NCI-H2196 (cell line): Measurements from ENCODE around the gene INPP4B.

Source experiments
- DNase-seq: peaks from one replicate; lab custom pipeline; 2025; ENCODE audit not compliant: unreplicated experiment; lab: John Stamatoyannopoulos, UW

Gene INPP4B

DNA sequence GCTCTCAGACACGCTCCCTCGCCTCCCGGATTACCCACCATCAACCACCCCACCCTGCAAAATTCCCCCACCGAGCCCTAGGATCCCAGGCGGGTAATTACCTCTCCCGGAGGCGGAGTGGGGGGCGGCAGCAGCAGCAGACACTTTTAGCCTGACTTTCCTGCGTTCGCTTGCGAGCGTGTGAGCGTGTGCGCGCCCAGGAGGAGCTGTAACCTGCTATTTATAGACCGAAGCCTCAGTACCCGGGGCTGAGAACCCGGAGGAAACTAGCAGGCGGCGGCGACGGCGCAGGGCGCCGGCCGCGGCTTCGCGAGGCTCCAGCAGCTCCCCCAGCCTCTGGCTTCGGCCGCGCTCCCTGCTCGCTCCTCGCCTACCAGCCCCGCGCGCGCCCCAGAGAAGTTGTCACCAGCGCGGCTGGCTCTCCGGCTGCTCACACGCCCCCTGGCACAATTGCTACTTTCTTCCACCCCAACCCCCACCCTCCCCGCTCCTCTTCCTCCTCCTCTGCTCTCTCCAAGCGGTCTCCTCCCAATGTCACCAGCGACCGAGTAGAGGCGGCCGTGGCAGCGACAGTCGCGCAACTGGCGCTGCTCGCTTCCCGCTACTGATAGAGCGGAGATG is at the start of gene INPP4B:
Gene INPP4B, minus strand, starts transcription at position 194 of the 621 bp plus-strand sequence.
- DNase-seq, result no peak

DNA sequence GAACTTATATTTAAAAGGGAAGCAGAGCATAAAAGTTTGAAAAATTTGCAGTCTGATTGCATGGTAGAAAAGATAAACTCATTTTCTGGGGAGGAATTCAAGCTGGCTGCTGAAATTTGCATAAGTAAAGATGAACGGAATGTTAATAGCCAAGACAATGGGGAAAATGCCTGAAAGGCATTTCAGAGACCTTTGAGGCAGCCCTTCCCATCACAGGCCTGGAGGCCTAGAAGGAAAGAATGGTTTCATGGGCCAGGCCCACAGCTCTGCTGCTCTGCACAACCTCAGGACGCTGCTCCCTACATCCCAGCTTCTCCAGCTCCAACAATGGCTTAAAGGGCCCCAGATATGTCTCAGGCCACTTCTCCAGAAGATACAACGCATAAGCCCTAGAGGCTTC is 46.9 kb upstream of the INPP4B start:
- DNase-seq, result no peak

DNA sequence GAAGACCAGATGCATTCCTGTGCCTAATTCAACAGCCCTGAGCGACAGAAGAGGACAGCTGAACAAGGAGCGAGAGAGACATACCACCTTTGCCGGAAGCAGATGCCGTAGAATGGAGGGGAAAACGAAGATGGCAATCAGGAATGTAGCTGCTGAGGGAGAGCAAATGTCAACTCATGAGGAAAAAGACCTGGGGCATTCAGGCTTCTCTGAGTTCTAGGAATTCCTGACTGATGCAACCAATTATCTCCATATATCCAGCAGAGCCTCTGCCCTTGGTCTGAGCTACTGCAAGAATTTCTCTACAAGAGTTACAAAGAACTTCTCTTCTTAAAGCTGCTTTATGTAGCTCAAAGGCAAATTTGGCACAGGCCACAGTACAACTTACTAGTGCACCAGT is 40.5 kb upstream of the INPP4B start:
- DNase-seq, result no peak

DNA sequence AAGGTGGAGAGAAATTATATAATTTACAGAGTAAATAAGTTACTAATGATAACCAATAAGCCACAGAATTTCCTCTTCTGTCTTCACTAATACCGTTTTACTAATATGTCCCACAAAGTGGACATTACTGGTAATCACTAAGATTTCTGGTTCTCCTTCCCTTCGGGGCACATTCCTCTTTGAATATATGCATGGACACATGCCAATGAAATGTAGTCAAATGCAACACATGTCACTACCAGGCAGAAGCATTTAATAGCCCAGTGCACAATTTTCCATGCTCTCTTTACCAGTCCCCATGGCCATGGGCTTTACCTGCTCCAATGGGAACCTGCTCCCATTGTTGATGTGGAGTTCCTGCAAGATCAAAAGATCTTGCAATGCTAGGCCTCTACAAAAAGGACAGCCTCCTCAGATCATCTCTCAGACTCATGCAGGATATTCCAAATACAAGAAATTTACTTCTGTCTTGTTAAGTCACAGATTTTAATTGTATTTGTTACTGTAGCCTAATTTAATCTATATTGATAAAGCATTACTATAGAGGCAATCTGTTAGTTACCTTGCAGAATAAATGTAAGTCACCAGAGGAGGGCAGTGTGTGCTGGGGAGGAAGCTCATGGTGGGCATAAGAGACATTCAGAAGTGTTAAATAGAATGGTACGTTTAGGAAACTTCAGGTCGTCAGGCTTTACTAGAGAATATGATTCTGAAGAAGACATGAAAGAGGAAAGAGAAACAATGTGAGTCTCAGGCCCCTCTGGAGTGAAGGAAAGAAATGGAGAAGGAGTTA is 37.1 kb upstream of the INPP4B start:
- no peak for DNase-seq

DNA sequence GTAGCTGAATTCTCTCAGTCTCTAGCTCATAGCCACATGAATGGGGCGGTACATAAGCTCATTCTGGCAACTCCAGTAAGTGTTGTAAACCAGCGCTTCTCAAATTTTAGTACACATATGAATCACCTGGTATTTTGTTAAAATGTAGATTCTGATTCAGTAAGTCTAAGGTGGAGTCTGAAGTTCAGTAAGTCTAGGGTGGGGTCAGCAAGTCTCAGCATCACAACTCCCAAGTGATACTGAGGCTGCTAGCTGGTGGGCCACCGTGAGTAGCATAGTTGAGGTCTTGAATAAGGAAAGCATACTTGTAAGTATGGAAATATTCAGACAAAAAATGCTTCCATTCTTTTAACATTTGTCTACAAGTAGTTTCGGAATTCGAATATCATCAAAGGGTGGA is 36.1 kb upstream of the INPP4B start:
- no peak for DNase-seq

DNA sequence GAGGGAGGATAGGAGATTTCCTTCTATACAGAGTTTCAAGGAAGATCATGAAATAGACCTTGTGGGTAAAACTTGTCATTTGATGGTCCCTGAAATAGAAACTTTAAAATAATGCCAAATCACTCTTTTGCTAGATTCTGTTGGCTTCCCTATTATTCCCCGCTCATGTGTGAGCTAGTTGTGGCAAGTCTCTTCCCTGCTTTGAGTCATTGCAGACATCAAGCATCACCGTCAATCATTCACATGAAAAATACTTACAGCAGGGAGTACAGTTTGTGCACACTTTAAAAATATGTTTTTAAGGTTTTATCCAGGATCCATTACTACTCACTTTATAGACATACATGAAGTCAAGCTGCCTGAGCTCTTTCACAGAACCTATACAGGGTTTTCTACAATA is 35.2 kb upstream of the INPP4B start:
- no peak for DNase-seq

DNA sequence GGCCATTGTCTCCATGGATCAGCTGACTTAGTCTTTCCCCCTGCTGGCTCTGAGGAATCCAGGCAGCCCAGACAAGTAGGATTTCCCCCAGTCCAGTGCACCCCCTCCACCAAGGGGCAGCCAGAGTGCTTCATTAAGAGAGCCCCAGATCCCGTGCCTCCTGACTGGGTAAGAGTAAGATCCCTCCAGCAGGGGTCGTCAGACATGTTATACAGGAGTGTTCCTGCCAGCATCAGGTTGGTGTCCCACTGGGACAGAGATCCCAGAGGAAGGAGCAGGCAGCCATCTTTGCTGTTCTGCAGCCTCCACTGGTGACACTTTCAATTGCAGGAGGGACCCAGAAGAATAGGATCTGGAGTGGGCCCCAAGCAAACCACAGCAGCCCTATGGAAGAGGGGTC is 29.0 kb upstream of the INPP4B start:
- no peak for DNase-seq

DNA sequence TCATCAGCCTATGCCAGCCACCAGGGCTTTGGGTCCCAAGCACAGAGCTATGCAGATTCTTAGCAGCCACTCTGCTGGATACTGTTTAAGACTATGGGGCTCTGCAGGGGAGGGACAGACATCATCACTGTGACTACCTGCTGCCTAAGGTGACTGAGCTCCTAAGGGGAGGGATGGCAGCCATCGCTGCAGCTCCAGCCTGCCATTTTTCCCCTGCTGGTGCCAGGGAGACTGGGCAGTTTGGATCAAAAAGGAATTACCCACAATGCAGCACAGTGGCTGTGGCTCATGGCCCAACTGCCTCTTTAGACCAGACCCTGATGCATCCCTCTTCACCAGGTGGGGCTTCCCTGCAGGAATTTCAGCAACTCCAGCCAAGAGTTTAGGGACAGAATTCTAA is 28.6 kb upstream of the INPP4B start:
- DNase-seq, result no peak

DNA sequence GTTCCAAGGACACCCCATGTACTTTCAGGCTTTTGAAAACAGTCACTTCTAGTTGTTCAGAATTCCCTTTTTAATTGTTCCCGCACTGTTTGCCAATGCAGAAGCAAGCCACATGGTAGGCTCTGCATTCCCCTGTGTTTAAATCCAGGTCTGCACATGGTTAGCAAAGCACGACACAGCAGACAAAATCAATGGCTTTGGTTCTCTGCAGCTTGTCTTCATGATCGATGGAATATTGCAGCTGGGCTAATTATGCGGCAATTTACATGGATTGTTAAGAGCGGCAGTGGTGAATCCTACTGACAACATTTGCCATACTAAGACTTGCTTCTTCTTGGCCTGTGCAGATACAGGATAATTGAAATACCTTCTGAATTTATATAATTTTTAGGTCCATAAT is 20.6 kb upstream of the INPP4B start:
- DNase-seq, result no peak

DNA sequence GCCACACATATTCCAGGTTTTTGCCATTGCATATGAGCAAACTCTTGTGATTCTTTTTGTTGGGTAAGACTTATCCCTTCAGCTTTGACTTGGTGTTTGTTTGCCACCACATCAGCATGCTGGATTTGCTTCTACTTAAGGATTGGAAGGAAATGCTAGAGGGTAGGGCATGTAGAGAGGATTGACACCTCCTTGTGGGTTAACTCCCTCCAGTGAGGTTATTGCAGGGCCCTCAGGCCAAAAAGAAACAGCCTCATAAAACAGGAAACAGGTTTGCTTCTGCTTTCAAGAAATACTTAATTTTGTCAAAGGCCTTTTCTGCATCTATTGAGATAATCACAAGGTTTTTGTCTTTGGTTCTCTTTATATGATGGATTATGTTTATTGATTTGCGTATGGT is 15.2 kb upstream of the INPP4B start:
- DNase-seq, result no peak

DNA sequence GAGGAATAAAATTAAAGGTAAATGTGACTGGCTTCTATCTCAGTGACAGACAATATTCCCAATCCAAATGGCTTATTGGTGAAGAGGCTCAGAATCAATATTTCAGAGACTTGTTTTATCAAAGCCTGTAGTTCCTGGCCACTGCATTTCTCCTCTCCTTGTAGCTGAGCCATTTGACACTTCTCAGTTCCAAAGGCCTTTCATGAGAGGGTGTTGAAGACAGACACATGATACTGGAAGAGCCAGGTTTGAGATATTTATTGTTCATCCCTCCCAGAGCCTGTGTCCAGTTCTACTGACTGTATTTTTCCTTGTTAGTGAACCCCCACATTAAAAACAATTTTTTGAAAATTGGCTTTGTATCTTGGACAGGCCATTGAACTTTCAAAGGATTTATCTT is 12.9 kb upstream of the INPP4B start:
- no peak for DNase-seq

DNA sequence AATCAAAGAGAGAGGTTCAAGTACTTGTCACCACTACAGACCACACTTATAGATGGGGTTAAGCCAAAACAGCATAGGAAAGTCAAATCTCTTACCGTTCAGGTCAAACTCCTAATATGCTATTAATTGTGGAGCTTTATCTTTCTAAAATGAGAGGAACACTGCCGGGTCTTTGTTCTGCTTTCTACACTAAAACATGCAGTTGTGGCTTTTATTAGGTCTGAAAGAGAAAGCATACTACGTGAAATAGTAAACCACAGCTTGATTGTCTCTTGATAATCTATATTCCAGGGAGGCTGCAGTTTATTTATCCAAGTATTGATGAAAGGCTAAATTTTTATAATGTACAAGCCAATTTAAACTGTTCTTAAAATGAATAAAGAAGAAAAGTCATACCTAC is 12.3 kb upstream of the INPP4B start:
- no peak for DNase-seq

DNA sequence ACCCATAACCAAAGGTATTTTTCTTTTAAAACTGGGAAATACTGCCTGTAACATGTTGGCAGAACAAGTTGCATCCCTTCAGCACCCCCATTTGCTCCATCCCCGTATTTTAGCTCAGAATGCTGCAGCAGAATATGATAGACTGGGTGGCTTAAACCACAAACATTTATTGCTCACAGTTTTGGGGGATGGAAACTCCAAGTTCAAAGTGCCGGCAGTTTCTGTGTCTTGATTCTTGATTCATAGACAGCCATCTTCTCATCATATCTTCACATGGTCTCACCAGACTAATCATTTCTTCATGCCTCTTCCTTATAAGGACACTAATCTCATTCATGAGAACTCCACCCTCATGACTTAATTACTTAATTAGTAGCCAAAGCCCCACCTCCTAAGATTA is 10.5 kb upstream of the INPP4B start:
- DNase-seq, result no peak

DNA sequence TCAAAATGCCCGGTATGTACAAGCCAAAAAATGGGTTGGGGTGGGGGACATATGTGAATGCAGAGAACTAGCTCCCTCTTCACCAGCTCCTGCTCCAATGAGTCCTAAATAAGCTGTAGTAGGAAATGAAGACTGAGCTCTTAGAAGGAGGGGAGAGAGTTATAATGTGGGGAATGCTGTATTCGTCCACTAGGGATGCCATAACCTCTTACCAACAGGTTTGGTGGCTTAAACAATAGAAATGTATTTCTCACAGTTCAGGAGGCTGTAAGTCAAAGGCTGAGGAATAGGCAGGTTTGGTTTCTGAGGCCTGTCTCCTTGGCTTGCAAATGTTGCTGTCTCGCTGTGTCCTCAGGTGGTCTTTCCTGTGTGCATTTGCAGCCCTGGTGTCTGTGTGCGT is 4.4 kb upstream of the INPP4B start:
- no peak for DNase-seq

DNA sequence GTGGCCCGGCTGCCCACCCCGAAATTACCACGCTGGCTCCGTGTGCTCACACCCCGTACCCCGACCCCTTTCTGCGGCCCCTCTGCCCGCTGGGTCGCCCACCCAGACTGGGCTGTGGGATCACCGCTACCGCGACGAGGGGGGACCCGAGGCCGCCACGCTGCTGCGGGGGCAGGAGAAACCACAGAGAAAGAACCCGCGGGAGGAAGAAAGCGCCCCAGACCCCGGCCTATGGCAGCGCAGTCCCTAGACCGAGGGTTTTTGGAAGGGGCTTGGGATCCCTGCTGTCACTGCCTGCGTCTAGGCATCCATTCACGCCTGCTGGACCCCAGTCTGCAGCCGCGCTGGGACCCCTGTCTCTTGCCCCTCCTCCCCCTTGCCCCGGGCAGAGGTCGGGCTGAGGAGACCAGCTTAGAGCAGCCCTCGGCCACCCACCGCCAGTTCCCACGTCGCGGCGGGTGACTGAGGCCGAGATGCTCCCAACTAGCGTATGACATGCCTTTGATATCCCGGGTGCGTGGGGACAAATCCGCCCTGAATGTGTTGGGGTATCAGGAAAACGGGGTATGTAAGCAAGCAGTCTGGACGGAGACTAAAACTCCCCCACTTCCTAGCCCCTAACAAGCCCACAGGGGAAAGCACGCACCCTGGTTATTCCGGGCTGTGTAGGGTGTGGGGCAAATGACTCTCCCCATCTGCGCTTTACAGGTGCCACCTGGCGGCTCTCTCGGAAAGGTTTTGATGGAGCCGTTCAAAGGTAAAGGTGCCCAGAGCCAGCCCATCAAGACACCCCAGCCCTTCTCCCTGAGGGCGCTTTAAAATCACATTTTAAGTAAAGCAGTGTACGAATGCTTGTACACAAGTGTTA is 862 bp upstream of the INPP4B start:
- peak; percentile 25 for DNase-seq

DNA sequence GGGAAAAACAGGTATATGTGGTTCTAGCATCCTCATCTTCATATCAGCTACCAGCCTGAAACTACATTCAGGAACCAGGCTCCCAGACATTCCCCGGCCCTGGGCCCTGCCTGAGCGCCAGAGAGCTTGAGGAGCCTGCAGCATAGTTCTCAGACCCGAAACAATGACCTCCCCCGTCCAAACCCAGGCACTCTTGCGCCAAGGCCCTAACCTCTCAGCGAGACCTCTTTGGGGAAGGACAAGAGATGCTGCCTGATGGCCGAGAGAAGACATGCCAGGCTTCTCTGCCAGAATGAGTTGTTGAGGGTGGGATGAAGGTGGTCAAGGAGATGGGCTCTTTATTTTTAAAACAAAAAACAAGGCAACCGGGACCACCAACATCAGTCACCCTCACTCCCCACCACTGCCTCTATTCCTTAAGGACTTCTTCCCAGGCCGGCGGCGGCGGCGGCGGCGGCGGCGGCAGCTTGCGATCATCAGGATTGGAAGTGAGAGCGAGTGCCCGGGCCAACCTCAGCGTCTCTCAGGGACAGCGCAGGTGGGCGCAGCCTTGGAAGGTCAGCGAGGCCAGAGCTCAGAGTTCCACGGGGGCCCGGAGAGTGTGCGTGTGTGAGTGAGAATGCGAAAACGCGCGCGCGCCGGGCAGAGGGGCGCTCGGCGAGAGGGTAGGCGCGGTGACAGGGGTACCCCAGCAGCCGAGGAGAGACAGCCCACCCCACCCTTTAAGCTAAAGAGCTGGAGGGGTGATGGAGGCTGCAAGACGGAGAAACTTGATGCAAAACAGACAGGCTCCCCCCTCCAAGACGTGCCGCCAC is 601 bp downstream of the INPP4B start:
- DNase-seq, result no peak

DNA sequence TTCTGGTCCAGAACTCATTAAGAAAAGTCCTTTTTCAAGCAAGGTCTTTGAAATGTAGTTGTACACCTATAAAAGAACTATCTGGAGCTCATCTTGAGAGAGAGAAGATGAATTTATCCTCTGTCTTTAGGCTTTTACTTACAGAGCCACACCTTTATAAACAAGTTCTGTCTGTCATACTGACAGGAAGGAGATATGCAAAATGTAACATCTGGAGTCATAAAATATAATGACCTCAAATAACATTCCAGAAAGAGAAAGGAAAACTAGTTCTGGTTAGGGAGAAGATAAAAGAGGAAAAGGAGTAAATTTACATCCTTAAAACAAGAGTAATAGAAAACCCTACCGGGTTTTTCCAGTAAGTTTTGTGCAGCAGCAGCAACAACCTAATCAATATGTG is 1.3 kb downstream of the INPP4B start:
- DNase-seq, result no peak

DNA sequence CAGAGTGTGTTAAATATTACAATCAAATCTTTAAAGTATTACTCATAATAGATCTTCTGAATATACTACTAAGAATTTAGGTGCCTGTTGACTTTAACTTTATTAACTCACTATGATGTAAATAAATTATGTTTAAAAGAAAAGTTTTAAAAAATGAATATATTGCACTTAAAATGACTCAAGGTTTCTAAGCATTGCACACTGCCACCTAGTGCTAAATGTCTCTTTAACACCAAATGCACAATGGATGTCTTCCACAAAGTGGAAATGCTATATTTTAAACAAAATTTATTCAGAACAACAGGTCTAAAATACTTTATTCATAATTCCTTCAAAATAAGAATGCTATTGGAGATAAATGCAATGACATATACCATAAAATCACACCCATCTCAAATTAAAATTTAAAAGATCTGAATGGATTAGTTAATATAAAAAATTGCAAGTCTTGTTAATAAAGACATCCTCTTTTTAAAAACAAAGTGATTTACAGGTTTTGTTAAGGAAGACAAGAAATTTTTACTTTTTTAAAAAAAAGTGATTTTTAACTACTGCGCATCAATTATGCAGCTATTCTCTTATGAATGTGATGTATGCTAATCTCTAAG is 5.5 kb downstream of the INPP4B start:
- DNase-seq, result no peak

DNA sequence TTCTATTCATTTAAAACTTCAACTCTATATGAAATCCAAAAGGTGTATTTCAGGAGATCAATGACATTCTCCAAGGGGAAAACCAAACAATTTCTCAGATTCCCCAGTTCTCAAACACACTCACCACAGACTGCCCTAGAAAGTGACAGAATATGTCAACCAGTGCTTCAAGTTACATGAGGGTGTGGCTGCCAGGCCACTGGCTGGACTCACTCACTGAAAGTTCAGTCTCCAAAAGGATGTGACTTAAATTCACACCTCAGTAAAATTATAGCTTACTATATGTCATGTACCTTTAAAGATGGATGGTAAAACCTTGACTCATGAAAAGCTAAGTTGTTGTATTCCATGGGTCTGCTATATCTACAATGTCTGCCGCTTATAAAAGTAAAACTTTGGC is 7.3 kb downstream of the INPP4B start:
- DNase-seq, result no peak

DNA sequence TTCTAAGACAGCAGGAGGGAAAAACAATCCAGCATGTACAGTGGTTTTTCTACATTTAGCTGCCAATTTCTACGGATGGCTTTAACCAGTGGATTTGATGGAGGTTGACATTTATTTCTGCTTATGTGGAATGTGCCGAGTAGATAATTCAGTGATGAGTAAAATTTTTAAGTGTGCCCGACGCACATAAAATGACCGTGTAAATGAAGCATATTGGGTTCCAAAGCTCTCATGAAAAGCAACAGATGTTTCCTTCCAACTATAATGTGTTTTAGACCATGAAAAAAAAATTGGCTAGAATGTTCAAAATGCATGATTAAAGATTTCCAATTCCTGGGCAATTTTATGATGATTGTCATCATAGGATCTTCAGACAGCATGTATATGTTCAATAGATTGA is 14.1 kb downstream of the INPP4B start:
- no peak for DNase-seq
